ENCODE results near the gene NMNAT2. TPM values are rescaled to one million over a fixed set of nuclear protein-coding genes. Genes with fewer than 3 reads are reported as not detected.
"Not testable (repeated sequence)": the region's sequence is repeated elsewhere in the genome, so short reads cannot be mapped to it uniquely, and the experiment has no call there.

The NMNAT2 gene
- total RNA-seq, 1 donor from 2014 or later = not detected

DNA sequence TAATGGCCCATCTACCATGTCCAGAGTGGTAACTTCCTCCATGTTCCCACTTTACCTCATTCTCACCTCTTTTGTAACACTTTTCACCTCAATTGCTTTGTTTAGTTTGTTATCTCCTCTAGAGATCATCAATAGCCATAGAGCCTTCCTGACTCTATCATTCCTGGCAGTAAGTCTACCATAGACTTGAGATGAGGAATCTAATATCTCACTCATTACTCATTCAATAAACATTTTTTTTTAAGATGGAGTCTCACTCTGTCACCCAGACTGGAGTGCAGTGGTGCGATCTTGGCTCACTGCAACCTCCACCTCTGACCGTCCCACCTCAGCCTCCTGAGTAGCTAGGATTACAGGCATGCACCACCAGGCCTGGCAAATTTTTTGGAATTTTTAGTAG lies 7.1 kb downstream of the NMNAT2 start:
- Mint-ChIP-seq H3K27ac (no peak overlapping the region), H3K36me3 (ENCODE audit: low read depth) (no peaks in the 10 kb centered on the region), H3K4me3 (ENCODE audit: low read depth) (no peak overlapping the region), H3K4me1 (ENCODE audit: low read depth) (no peaks in the 10 kb centered on the region), H3K27me3 (ENCODE audit: low read depth) (peaks cover 23% of the 10 kb centered on the region), H3K9me3 (no peaks in the 10 kb centered on the region)
- DNase-seq (ENCODE audit: low spot score) = no peak
- intact Hi-C loops (cut with micrococcal nuclease) = no loop called here

DNA sequence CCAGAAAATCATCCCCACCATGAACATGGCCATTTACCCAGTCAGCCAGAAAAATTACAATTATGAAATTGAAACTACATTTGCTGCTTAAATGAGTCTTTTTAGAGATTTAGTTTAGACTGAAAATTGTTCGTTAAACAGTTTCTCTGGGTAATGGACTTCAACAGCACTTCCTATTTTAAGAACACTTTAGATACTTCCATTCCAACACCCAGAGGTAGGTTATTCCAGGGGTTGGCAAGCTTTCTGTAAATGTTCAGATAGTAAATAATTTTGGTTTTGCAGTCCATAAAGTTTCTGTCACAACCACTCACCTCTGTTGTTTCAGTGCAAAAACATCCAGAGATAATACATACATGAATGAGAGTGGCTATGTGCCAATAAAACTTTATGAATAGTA lies 10.2 kb downstream of the NMNAT2 start:
- Mint-ChIP-seq H3K27ac (no peak overlapping the region), H3K27me3 (ENCODE audit: low read depth) (peaks cover 17% of the 10 kb centered on the region), H3K36me3 (ENCODE audit: low read depth) (no peaks in the 10 kb centered on the region), H3K9me3 (no peaks in the 10 kb centered on the region), H3K4me1 (ENCODE audit: low read depth) (no peaks in the 10 kb centered on the region), H3K4me3 (ENCODE audit: low read depth) (no peak overlapping the region)
- intact Hi-C loops (cut with micrococcal nuclease) = no loop called here
- no peak for DNase-seq (ENCODE audit: low spot score)

DNA sequence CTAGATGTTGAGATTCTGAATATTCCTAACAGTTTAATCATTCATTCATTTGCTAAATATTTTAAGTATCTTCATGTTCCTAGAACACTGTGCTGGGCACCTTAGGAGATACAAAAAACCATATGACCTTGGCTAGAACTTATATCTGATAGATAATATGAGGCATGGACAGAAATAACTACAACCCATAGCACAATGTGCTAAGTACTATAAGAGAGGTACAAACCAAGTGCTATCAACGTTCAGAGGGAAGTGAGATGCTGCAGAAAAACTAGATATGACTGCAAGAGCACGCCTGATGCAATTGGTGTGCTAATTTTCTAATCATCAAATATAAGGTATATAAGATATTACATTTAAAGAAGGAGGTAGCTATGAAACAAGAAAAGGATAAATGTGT lies 10.7 kb downstream of the NMNAT2 start:
- Mint-ChIP-seq H3K9me3 (no peaks in the 10 kb centered on the region), H3K4me3 (ENCODE audit: low read depth) (no peak overlapping the region), H3K27me3 (ENCODE audit: low read depth) (peaks cover 17% of the 10 kb centered on the region), H3K36me3 (ENCODE audit: low read depth) (no peaks in the 10 kb centered on the region), H3K4me1 (ENCODE audit: low read depth) (no peaks in the 10 kb centered on the region), H3K27ac (no peak overlapping the region)
- intact Hi-C loops (cut with micrococcal nuclease) = no loop called here
- no peak for DNase-seq (ENCODE audit: low spot score)

DNA sequence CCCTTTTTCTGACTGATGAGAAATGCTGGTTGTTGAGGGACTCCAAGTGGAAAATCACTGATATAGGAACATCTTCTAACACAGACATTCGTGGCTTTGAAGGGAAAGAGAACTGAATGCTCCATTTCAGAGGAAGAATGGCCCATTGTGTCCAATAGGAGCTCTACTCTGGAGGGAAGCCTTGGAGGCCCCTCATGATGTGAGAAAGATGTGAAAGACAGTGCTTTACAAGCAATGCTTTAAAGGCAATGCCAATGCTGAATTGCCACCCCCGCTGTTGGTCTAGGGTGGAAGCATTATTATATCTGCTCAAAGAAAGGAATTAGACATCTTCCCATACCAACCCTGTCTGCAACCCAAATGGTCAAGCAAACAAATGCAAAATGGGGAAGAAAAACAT lies 13.7 kb downstream of the NMNAT2 start:
- no peaks in the 10 kb centered on the region for H3K4me1 Mint-ChIP-seq (ENCODE audit: low read depth)
- H3K9me3 Mint-ChIP-seq = no peaks in the 10 kb centered on the region
- no peak overlapping the region for H3K27ac Mint-ChIP-seq
- H3K27me3 Mint-ChIP-seq (ENCODE audit: low read depth) = peaks cover 17% of the 10 kb centered on the region
- no peak for DNase-seq (ENCODE audit: low spot score)
- H3K36me3 Mint-ChIP-seq (ENCODE audit: low read depth) = no peaks in the 10 kb centered on the region
- no peak overlapping the region for H3K4me3 Mint-ChIP-seq (ENCODE audit: low read depth)
- intact Hi-C loops (cut with micrococcal nuclease) = no loop called here

DNA sequence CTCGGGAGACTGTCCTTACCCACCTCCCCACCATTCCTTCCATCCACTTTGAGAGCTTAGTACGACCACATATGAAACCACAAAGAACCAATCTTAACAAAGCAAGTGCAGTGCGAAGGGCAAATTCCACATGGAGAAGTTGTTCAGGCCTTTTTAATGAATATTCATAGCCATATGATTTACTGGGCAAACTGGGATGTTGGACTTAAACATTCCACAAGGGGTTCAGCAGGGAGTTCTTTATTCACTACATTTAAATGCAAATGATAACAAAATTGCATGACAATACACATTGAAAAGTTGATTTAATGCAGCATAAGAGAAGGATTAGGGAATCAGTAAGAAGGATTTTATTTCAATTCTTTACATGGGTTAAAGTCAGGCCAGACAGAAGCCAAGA lies 14.7 kb downstream of the NMNAT2 start:
- no peak for DNase-seq (ENCODE audit: low spot score)
- Mint-ChIP-seq H3K9me3 (no peaks in the 10 kb centered on the region), H3K4me1 (ENCODE audit: low read depth) (no peaks in the 10 kb centered on the region), H3K27ac (no peak overlapping the region), H3K36me3 (ENCODE audit: low read depth) (no peaks in the 10 kb centered on the region), H3K4me3 (ENCODE audit: low read depth) (no peak overlapping the region), H3K27me3 (ENCODE audit: low read depth) (peaks cover 20% of the 10 kb centered on the region)
- intact Hi-C loops (cut with micrococcal nuclease) = no loop called here

DNA sequence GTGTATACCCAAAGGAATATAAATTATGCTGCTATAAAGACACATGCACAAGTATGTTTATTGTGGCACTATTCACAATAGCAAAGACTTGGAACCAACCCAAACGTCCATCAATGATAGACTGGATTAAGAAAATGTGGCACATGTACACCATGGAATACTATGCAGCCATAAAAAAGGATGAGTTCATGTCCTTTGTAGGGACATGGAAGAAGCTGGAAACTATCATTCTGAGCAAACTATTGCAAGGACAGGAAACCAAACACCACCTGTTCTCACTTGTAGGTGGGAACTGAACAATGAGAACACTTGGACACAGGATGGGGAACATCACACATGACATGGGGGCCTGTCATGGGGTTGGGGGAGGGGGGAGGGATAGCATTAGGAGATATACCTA lies 16.6 kb downstream of the NMNAT2 start:
- H3K27ac Mint-ChIP-seq; H3K9me3 Mint-ChIP-seq; intact Hi-C loops (cut with micrococcal nuclease); H3K4me1 Mint-ChIP-seq (ENCODE audit: low read depth); DNase-seq (ENCODE audit: low spot score); H3K36me3 Mint-ChIP-seq (ENCODE audit: low read depth); H3K4me3 Mint-ChIP-seq (ENCODE audit: low read depth): not testable (repeated sequence)
- peaks cover 17% of the 10 kb centered on the region for H3K27me3 Mint-ChIP-seq (ENCODE audit: low read depth)

DNA sequence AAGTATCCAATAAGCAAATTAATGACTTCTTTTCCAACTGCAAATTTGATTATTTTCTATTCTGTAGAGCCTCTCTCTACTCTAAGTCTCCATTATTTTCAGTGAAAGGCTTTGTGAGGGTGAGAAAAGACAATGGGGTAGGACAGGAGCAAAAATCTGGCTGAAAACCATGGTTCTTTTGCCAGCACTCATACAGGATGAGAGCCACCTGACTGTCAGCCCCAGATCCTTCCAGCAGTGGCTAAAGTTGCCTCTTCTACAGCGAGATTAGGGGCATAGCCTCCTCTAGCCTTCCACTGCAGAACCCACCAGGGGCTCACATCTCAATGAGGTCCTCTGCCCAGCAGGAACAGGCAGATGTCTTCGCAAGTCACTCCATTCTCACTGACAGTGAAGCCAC lies 23.7 kb downstream of the NMNAT2 start:
- Mint-ChIP-seq H3K4me1 (ENCODE audit: low read depth) (no peaks in the 10 kb centered on the region), H3K4me3 (ENCODE audit: low read depth) (no peak overlapping the region), H3K27me3 (ENCODE audit: low read depth) (peaks cover 14% of the 10 kb centered on the region), H3K36me3 (ENCODE audit: low read depth) (no peaks in the 10 kb centered on the region), H3K9me3 (no peaks in the 10 kb centered on the region), H3K27ac (no peak overlapping the region)
- DNase-seq (ENCODE audit: low spot score) = no peak
- intact Hi-C loops (cut with micrococcal nuclease) = no loop called here

DNA sequence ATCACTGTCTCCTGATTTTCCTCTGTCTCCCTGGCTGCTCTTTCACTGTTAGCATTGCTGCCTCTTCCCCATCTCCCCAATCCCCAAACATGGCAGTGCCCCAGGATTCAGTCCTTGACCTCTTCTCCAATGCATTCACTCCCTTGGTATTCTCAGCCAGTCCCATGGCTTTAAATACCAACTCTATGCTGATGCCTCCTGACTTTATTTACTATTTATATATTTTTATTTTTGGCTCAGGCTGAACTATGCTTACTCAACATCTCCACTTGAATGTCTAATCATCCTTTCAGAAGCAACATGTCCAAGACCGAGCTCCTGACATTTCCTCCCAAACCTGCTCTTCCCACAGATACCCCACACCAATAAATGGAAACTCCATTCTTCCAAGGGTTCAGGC lies 26.3 kb downstream of the NMNAT2 start:
- intact Hi-C loops (cut with micrococcal nuclease) = no loop called here
- Mint-ChIP-seq H3K27me3 (ENCODE audit: low read depth) (peaks cover 15% of the 10 kb centered on the region), H3K9me3 (no peaks in the 10 kb centered on the region), H3K4me3 (ENCODE audit: low read depth) (no peak overlapping the region), H3K27ac (no peak overlapping the region), H3K36me3 (ENCODE audit: low read depth) (no peaks in the 10 kb centered on the region), H3K4me1 (ENCODE audit: low read depth) (no peaks in the 10 kb centered on the region)
- DNase-seq (ENCODE audit: low spot score) = no peak

DNA sequence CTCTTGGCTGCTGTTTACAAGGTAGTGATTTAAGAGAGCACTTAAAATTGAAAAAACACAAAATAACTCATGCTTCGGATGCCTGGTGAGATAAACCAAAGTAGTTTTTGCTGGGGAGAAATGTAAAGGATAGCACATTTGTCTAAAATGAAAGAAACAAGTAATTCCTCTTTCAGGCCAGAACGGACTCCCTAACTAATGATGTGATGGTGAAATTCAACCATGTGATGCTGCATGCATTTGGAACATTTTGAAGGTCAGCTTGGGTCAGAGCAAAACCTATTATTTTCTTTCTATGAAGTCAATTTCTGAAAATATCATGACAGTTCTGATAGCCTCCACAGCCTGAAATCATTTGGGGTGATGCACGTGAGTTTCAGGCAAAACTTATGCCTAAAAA lies 27.6 kb downstream of the NMNAT2 start:
- Mint-ChIP-seq H3K9me3 (no peaks in the 10 kb centered on the region), H3K27me3 (ENCODE audit: low read depth) (peaks cover 15% of the 10 kb centered on the region), H3K4me1 (ENCODE audit: low read depth) (no peaks in the 10 kb centered on the region), H3K36me3 (ENCODE audit: low read depth) (no peaks in the 10 kb centered on the region), H3K27ac (no peak overlapping the region), H3K4me3 (ENCODE audit: low read depth) (no peak overlapping the region)
- DNase-seq (ENCODE audit: low spot score) = no peak
- intact Hi-C loops (cut with micrococcal nuclease) = no loop called here

DNA sequence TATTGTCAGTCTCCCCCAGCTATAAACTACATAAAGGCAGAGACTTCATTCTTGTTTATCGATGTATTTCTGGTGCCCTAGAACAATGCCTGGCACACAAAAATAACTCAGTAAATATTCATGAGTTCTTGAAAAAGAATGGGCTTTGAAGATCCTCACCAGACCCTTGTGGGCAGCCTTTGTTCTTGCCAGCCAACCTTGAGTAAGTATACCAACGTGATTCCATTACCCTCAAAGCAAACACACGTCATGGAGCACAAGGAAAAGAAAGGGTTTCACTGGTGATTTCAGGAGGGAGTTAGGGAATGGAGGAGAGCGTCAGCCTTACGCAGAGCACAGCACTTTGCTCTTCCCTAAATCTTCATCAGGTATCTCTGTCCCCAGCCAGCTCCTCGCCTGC lies 29.4 kb downstream of the NMNAT2 start:
- Mint-ChIP-seq H3K4me1 (ENCODE audit: low read depth) (no peaks in the 10 kb centered on the region), H3K9me3 (no peaks in the 10 kb centered on the region), H3K27ac (no peak overlapping the region), H3K27me3 (ENCODE audit: low read depth) (peaks cover 13% of the 10 kb centered on the region), H3K36me3 (ENCODE audit: low read depth) (no peaks in the 10 kb centered on the region), H3K4me3 (ENCODE audit: low read depth) (no peak overlapping the region)
- intact Hi-C loops (cut with micrococcal nuclease) = no loop called here
- DNase-seq (ENCODE audit: low spot score) = no peak

DNA sequence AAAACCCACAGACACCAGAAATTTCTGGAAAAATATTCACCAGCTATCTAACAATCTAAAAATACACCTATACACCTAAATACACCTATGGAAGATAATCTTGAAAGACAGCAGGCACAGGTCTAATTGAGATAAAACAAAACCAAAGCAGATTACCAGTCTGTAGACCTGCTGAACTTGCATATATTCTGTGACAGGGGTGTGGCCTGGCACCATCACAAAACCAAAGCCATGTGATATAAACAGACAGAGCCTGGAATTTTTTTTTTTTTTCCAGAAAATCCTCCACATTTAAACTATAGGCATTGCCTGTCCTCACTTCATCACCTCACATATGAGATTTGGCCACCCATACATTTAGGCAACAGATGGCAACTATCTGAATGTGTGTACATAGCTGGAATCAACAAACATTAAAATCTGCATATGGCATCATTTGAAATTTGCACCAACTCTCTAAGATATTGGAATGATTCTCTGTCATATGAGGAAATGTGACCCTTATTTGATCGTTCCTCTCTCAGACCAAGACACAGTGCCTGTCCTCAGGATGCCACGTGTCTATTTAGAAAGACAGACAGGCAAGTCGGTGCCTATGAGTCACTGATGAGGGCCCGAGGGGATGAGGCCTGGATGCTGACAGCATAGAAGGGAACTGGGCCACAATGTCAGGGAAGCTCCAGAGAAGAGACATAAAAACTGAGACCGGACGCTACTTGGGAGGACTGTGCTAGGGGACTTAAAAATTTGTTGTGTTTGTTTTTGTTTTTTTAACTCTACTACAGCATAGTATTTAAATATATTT lies 32.6 kb downstream of the NMNAT2 start:
- Mint-ChIP-seq H3K9me3 (no peaks in the 10 kb centered on the region), H3K36me3 (ENCODE audit: low read depth) (no peaks in the 10 kb centered on the region), H3K27ac (no peak overlapping the region), H3K4me3 (ENCODE audit: low read depth) (no peak overlapping the region), H3K4me1 (ENCODE audit: low read depth) (no peaks in the 10 kb centered on the region), H3K27me3 (ENCODE audit: low read depth) (peaks cover 17% of the 10 kb centered on the region)
- intact Hi-C loops (cut with micrococcal nuclease) = no loop called here
- no peak for DNase-seq (ENCODE audit: low spot score)

DNA sequence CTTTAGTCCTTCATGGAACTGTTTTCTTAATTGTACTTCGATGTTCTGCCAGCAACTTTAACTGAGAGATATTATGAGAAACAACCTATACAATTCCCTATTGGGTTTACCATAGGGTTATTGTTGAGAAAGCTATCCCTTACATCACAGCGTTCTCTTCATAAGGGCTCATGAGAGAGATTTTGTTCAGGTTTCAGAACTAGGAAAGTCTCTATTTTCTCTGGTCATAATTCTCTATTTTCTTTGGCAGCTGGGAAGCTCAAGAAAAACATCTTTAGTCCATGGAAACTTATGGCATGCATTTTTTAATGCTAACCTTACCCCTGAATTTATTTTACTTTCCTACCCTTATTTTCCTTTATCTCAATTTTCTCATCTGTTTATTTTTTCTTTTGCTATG lies 38.2 kb downstream of the NMNAT2 start:
- Mint-ChIP-seq H3K27ac (no peak overlapping the region), H3K4me1 (ENCODE audit: low read depth) (no peaks in the 10 kb centered on the region), H3K4me3 (ENCODE audit: low read depth) (no peak overlapping the region), H3K27me3 (ENCODE audit: low read depth) (peaks cover 12% of the 10 kb centered on the region), H3K9me3 (no peaks in the 10 kb centered on the region), H3K36me3 (ENCODE audit: low read depth) (no peaks in the 10 kb centered on the region)
- intact Hi-C loops (cut with micrococcal nuclease) = no loop called here
- no peak for DNase-seq (ENCODE audit: low spot score)

DNA sequence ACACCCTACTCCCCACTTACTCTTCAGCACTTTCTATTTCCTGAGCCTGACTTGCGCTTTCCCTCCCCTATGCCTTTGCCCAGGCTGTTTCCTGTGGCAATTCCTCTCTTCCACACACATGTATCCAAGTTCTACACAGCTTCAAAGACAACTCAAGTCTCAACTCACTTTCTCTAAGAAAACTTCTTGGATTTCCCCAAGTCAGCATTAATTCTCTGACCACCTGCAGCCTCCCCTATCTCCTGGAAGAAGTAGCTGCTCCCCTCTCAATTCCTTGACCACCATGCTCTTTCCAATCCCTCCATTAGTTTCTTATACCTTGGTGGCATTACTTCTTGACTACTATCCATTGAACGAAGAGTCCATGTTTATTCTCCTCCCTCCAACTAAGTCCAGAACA lies 42.8 kb downstream of the NMNAT2 start:
- intact Hi-C loops (cut with micrococcal nuclease) = no loop called here
- no peak for DNase-seq (ENCODE audit: low spot score)
- H3K4me1 Mint-ChIP-seq (ENCODE audit: low read depth) = no peaks in the 10 kb centered on the region

DNA sequence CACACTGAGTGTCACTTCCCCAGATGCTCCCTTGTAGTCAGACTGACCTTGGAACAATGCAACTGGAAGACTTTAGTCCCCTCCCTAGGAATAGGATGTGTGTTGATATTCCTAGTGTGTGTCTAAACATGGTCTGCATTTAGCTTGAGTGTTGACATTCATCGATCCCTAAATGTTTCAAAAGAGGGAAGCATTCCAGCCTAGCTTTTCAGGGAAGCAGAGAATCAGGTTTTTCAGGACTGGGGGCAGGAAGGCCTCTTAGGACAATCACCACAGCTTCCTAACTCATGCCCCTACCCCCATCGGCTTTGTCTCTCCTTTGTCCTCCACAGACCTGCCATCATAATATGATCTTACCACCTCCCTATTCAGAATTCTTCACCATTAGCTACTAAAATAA lies 43.4 kb downstream of the NMNAT2 start:
- Mint-ChIP-seq H3K27me3 (ENCODE audit: low read depth) (peaks cover 8% of the 10 kb centered on the region), H3K9me3 (no peaks in the 10 kb centered on the region), H3K27ac (no peak overlapping the region), H3K36me3 (ENCODE audit: low read depth) (no peaks in the 10 kb centered on the region), H3K4me3 (ENCODE audit: low read depth) (no peak overlapping the region), H3K4me1 (ENCODE audit: low read depth) (no peaks in the 10 kb centered on the region)
- intact Hi-C loops (cut with micrococcal nuclease) = no loop called here
- no peak for DNase-seq (ENCODE audit: low spot score)

More for the DNA sequence above, 42.8 kb downstream of the NMNAT2 start:
- Mint-ChIP-seq H3K36me3 (ENCODE audit: low read depth) (no peaks in the 10 kb centered on the region), H3K27ac (no peak overlapping the region), H3K4me3 (ENCODE audit: low read depth) (no peak overlapping the region), H3K27me3 (ENCODE audit: low read depth) (peaks cover 7% of the 10 kb centered on the region), H3K9me3 (no peaks in the 10 kb centered on the region)
